Right renal cortex interstitium (tissue), 3 donors: ENCODE data around the gene PLXND1. TPM values are rescaled to one million over a fixed set of nuclear protein-coding genes. Genes with fewer than 3 reads are reported as not detected.
A peak's percentile ranks its signal among the peaks of the same experiment; 100 is the strongest.

Experiments
- DNase-seq, 3 donors: peaks; one replicate each; pipeline ENCODE4 v3.0.0-alpha.2; 2013; ENCODE audit warnings: low read depth in 3 of 3, low spot score in 2 of 3
- polyA plus RNA-seq, 3 donors: library from polyadenylated mRNA; unstranded; fragments of 120-200 nt; gene quantifications; one replicate each; pipeline ENCODE4 v1.2.1, GENCODE V29; 2013; ENCODE audit not compliant: insufficient read length in 3 of 3

The PLXND1 gene
- polyA plus RNA-seq, 3 donors = 105 to 132 (median 117) TPM

DNA sequence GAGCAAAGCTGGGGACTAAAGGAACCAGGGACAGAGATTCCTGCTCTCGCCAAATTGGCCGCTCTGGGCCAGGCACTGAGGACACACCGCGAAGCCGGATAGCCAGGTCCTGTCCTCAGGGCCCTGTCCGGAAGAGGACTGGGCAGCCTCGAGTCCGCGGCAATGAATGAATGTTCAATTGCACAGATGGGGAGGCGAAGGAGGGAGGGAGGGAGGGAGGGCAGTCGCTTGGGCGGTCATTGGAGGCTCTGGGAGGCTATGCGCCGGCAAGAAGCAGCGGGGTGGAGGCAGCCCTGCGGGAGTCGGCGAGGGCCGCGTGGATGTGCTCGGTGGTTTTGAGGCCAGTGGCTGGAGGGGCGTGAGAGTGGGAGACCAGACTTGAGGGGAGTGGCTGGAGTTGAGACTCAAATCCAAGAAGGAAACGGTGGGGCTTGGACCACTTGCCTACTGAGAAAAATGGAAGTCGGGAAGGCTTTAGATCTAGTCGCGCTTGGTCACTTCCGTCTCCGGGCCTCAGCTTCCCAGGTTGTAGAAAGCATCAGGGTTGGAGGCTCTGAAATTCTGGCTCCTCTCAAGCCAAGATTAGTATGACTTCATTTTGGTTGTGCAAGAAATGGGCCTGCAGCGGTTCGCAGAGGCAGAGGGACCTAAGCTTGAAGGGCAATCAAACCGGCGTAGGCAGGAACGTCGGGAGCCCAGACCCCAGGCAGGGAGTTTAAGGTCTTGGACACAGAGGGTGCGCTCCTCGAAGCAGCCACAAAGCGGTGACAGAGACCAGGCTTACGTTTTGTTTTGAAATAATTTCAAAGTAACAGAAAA is 21.1 kb upstream of the PLXND1 start:
- peak in 1 of 3 donors; percentile 74 for DNase-seq

DNA sequence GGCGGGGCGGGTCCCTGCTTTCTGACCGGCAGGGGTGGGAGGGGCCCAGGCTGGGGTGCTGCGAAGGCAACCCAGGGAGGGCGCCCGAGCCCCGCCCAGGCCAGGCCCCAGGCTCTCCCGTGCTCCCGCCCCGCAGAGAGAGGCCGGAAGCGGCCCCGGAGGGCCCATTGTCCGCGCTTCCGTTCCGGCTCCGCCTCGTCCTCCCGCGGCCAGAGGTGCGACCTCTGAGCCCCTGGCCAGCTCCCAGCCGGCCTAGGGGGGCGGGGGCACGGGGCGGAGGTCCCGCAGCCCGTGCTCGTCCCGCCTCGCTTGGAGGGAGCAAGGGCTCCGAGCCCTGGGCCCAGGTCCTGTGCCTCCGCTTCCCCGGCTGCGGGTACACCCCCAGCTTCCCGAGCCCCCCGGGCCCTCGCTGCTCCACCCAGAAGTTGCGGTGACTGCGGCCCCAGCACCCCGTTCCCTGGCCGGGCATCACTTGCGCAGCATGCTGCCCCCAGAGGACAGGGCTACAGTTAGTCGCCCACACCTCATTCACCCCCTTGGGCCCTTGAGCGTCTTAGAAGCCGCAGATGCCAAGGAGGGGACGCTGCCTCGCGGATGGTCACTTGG is 20.4 kb upstream of the PLXND1 start:
- DNase-seq = no peak

DNA sequence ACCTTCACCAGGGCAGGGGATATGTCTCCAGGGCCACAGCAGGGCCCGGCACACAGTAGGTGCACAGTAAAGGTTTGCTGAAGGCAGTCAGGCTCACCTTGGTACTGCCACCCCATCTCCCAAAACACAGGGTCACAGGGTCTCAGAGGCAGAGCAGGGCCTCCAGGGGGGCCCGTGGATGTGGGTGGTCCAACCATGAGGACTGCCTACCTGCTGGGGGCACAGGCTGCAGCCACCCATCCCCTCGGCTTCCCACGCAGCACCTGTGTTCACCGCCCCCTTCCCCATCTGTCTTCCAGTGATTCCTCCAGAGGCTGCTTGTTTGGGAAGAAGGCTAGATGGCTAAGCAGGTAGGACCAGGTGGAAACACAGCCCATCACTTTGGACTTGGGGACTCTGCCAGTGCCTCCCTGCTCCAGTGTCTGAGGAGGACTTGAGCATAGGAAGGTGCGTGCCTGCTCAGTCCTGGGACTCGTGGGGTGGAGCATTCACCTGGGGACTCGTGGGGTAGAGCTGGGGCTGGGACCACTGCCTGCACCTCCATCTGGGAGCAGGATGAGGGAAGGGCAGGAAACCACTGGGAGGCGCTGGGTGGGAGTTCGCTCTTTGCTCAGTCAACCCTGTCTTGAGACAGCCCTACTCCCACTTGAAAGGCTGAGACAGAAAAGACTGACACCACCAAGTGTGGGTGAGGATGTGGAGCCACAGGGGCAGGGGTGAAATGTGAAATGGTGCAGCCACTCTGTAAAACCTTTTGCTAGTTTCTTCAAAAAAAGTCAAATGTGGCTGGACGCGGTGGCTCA is 18.8 kb upstream of the PLXND1 start:
- no peak for DNase-seq

DNA sequence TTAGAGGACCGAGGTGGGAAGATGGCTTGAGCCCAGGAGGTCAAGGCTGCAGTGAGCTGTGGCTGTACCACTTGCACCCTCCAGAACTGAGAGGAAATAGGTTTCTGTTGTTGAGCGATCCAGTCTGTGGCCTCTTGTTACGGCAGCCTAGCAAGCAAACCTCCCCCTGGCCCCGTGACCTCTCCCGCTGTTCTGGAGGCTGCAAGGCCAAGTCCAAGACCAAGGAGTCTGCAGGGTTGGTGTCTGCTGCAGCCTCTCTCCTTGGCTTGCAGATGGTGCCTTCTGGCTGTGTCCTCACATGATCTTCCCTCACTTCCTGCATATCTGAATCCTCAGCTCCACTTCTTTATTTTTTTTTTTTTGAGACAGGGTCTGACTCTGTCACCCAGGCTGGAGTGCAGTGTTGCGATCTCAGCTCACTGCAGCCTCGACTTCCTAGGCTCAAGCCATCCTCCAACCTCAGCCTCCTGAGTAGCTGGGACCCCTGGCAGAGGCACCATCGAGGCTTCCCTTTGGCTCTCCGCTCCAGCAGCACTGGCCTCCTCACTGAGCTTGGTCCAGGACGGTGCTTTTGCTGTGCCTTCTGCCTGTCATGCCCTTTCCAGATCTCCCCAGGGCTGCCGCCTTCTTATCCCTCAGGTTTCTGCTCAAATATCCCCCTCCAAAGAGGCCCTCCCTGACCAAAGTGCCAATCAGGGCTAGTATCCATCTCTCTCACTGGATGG is 18.0 kb upstream of the PLXND1 start:
- DNase-seq = no peak

GRCh38 chr3:129623447-129624118 is 17.1 kb upstream of the PLXND1 start:
- peak in 1 of 3 donors; percentile 50 for DNase-seq

DNA sequence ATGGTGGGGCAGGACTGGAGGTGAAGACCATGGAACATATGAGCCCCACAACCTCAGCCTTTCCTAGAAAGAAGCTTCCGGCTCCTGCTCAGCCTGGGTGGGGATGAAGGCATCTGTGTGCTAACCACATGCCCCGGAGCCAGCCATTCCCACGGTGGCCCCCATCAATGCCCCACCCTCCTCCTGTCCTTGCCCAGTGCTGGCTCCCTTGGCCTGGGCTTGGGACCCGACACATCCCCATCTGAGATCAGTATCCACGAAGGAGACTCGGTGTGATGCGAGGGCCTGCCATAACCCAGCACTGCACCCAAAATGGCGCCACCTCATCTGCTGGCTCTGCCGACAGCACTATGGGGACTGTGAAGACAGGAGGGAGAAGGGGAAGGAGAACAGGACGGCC is 16.5 kb upstream of the PLXND1 start:
- no peak for DNase-seq

DNA sequence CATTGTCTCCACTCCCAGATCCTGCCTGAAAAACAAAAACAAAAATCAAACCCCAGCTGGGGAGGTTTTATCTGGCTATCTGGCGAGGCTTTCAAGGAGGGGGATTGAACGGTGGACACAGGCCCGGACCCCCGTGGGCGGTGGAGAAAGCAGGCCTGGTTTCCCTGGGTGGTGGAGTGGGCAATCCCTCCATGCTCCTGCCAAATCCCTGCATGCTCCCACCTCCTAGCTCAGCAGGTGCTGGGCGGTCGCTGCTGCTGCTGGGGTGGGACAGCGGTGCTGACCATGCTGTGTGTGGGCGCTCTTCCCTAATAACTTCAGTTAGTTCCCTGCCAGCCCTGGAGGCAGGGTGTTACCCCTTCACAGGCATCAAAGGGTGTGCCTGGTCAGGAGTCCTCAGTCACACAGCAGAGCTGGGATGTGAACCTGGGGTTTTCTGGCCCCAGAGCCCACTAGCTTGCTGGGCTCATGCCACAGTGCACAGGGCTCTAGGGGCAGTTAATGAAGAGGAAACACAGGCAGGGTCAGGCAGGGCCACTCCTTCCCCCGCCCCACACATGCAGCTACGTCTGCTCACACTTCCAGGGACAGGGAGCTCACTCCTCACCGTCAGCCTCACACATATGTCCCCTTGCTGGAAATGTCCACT is 15.9 kb upstream of the PLXND1 start:
- no peak for DNase-seq

DNA sequence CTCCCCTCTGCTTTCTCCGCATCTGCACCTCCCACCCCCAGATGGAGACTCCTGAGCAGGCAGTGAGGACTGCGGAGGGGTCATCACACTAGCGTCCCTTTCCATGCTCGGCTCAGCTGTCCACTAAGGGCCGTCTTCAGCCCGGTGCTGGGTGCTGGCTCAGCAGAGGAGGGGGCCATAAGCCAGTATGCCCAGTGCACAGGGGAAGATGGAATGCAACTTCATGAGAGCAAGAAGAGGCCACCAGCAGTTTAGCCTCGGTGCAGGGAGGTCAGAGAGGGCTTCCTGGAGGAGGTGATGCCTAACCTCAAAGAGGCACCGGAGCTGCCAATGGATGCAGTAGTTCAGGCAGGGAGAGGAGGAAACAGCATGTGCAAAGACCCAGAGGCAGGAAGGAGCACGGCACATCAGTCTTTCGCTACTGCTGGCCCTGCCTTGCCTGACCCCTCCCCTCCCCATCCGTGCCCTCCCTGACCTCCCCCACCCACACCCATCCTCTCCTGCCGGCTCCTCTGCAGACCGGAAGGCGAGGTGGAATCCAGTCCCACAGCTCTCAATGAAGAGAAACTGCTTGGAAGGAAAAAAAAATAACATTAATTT is 15.2 kb upstream of the PLXND1 start:
- DNase-seq = no peak

GRCh38 chr3:129620828-129621559 is 14.5 kb upstream of the PLXND1 start:
- DNase-seq = no peak

DNA sequence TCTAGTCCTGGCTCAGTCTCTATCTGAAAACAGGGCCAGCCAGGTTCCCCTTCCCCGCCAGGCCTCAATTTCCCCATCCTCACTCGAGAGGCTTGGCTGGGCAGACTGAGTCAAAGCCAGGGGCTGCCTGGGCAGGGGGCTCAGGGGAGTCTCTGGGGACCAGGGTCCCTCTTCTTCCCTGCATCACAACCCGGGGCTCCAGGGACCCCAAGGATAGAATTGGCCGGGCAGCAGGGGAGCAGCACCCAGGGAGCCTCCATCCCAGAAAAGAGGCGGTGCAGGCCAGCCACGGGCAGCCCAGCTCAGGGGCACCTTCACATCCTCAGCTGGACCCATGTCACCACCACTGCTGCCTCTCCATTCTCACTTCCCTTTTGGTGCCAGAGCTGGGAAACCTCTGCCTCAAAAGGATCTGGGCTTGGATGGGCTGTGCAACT is 13.3 kb upstream of the PLXND1 start:
- DNase-seq = no peak

DNA sequence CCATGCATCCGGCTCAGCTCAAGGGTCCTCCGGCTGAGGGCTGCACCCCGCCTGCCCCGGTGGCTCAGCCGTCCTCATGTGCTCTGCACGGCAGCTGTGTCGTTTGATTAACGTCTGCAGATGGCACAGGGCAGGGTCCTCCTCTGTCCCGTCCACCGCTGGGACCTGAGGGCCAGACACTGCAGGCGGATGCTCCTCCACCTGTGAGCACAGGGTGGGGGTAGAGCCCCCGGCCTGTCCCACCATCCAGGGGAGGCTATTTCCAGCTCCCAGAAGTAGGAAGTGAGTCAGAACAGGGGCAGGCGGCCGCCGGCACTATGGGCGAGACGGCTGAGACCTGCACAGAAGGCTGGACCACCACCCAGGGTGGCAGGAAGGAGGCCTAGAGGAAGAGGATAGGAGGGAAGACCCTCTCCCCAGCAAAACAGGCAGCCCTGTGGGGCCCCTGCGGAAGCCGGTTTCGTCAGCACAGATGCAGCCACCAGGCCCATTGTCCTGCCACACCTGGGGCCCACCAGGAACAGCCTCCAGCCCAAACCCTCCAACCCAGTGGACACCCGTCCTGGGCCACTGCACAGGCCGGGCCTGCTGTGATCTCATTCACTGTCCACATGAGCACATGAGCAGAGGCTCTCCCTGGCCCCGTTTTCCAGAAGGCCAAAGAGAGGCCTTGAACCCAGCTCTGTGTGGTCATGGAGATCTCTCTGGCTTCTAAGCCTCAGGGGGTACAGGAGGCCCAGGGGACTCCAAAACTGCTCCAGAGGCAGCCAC is 12.6 kb upstream of the PLXND1 start:
- no peak for DNase-seq

DNA sequence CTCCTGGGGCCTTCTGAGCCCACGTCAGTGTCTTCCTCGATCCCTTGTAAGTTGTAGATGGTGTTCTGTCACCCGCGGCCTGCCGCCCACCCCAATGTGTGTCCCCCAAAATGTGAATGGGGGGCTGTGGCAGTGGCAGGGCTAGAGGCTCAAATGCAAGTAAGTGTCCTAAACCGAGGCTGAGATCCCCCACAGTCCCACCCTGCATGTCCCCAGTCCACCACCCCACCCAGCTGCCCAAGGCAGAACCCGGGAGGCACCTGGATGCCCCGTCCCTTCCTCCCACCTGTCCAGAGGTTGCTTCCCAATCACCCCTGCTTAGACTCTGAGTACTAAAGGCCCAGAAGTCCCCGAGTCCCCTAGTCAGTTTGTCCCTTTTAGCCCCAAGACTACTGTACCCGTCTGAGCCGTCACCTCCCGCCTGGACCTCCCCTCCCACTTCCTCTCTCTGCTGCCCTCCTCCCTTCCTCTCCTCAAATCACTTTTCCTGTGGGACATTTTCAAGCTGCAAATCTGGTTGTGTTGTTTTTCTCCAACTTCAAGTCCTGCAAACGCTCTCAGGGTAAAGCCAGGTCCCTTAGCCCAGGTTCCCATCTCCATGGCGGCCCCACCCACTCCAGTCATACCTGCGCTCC is 11.8 kb upstream of the PLXND1 start:
- DNase-seq = no peak

DNA sequence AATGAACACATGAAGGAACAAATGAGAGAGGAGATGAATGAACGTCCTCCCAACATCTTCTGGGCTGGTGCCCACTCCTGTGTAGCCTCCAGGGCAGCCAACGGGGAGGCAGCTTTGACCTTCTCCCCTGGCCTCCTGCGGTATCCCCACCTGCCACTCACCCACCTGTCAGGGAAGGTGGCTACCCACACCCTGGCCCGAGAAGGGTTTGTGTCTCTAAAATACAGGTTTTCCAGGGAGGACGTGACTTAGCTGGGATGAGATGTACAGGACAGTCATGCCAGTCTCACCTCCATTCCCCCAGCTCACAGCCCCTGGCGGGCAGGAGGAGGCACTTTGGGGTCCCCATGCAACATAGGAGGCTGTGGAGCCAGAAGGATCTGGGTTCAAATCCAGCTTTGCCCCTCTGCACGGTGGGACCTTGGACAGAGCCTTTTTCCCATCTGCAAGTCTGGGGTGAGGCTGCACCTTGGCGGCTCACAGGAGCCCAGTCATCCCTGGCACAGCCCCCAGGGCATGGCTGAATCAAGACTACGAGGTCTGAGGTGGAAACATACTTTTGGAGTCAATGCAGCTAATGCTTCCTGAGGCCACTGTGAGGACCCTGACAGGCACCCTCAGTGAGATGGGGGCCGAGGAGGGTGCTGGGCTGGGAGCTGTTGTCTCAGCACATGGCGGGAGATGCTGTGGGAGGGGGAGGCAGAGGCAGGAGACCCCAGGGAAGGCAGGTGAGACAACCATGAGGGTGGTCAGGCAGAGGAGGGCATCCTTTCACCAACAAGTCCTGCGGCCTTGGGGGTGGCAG is 11.1 kb upstream of the PLXND1 start:
- DNase-seq = no peak

DNA sequence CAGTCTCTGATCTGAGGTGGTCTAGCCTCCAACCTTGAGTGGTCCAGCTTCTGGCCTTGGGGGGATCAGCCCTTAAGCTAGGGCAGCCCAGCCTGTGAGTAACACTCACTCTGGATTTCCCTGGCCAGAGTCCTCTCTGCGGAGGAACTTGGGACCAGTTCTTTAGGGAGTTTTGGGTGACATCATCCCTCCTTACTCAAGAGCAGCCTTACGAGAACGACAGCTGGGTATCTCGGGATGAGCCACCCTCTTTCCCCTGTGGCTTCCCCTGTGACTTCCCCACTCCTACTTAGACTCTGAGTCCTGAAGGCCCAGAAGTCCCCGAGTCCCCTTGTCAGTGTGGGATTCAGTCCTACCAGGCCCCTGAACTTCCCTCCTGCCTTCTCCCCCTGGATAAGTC is 10.2 kb upstream of the PLXND1 start:
- DNase-seq = no peak

DNA sequence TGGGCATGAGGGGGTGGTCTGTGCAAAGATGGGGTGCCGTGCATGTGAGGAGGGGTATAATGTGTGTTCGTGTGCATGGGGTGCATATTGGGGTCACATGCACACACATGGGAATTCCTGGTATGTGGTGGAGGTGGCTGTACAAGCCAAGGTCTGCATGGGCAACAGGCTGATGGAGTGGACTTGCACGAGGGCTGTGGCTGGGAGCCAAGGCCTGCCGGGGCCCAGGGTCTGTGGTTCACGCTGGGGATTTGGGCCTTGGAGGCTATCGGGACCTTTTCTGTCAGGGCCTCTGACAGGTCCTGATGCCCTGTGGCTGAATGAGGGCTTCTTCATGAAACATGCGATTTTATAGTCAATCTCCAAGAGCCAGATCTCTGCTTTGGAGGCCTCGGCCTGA is 9.8 kb upstream of the PLXND1 start:
- DNase-seq = no peak

- DNase-seq = no peak
Measured at GRCh38 chr3:129615751-129616281, 9.3 kb upstream of the PLXND1 start.
